Loucy (cell line): Measurements from ENCODE around the gene AKR1C1.
"Not testable (repeated sequence)": the region's sequence is repeated elsewhere in the genome, so short reads cannot be mapped to it uniquely, and the experiment has no call there.

Experiments
- H2AFZ ChIP-seq: fragments of 200-600 bp; sonication (generic); 2 replicates; pipeline ENCODE4 v1.6.0; 2016; ENCODE audit warnings: antibody characterized with exemption, mild to moderate bottlenecking, low read length, moderate library complexity
- H3F3A ChIP-seq: fragments of 200-600 bp; 2 replicates; pipeline ENCODE4 v1.6.0; 2016; ENCODE audit warnings: antibody characterized with exemption, low read depth, mild to moderate bottlenecking
- H3K27me3 ChIP-seq: fragments of 200-600 bp; sonication (generic); 2 replicates; pipeline ENCODE4 v1.6.1; 2014; ENCODE audit warnings: low read length, mild to moderate bottlenecking; ENCODE audit not compliant: insufficient read depth, poor library complexity, severe bottlenecking
- H3K36me3 ChIP-seq: fragments of 200-600 bp; sonication (generic); 2 replicates; pipeline ENCODE4 v1.6.1; 2016; ENCODE audit warnings: low read length; ENCODE audit not compliant: insufficient read depth
- H3K4me1 ChIP-seq: fragments of 200-600 bp; sonication (generic); 2 replicates; pipeline ENCODE4 v1.5.1; 2014; ENCODE audit warnings: low read length, mild to moderate bottlenecking; ENCODE audit not compliant: insufficient read depth, poor library complexity, severe bottlenecking
- H3K4me2 ChIP-seq: fragments of 200-600 bp; sonication (generic); 2 replicates; pipeline ENCODE4 v1.6.0; 2014; ENCODE audit warnings: antibody characterized with exemption, low read length, low read depth, mild to moderate bottlenecking; ENCODE audit not compliant: poor library complexity, severe bottlenecking
- H3K4me3 ChIP-seq: fragments of 200-600 bp; sonication (generic); 2 replicates; pipeline ENCODE4 v1.5.1; 2014; ENCODE audit warnings: low read length, mild to moderate bottlenecking, mixed read lengths; ENCODE audit not compliant: poor library complexity, severe bottlenecking
- H3K79me2 ChIP-seq: fragments of 200-600 bp; sonication (generic); 2 replicates; pipeline ENCODE4 v1.6.1; 2014; ENCODE audit warnings: low read length; ENCODE audit not compliant: insufficient read depth
- H3K9ac ChIP-seq: fragments of 200-600 bp; sonication (generic); 2 replicates; pipeline ENCODE4 v1.6.0; 2014; ENCODE audit warnings: mild to moderate bottlenecking, low read depth, low read length, moderate library complexity; ENCODE audit not compliant: poor library complexity, severe bottlenecking
- H3K9me2 ChIP-seq: fragments of 200-600 bp; sonication (generic); replicated peaks from 2 replicates; pipeline ENCODE4 v1.6.1; 2016; ENCODE audit warnings: low read depth, low read length, mixed read lengths
- H3K9me3 ChIP-seq: fragments of 200-600 bp; sonication (generic); 2 replicates; pipeline ENCODE4 v1.6.1; 2014; ENCODE audit warnings: mild to moderate bottlenecking, antibody characterized with exemption, low read length, low read depth; ENCODE audit not compliant: insufficient read depth
- H4K20me1 ChIP-seq: fragments of 200-600 bp; sonication (generic); 2 replicates; pipeline ENCODE4 v1.6.0; 2014; ENCODE audit warnings: antibody characterized with exemption, low read length, mild to moderate bottlenecking; ENCODE audit not compliant: insufficient read depth, poor library complexity, severe bottlenecking
- CTCF ChIP-seq: fragments of 200-600 bp; sonication (generic); conservative IDR thresholded peaks from 2 replicates; pipeline ENCODE4 v1.5.1; 2014; ENCODE audit warnings: mild to moderate bottlenecking, antibody characterized with exemption, low read length
- EZH2phosphoT487 ChIP-seq: fragments of 200-600 bp; IDR thresholded peaks from 2 replicates; pipeline ENCODE4 v1.6.1; 2018; ENCODE audit warnings: antibody characterized with exemption, mild to moderate bottlenecking, moderate library complexity, borderline replicate concordance

The AKR1C1 gene

GRCh38 chr10:4984971-4985594 lies 21.9 kb downstream of the AKR1C1 start:
- Histone ChIP-seq H3K9ac (no peak overlapping the region), H3K27me3 (no peaks in the 10 kb centered on the region), H3K9me2 (no peaks in the 10 kb centered on the region), H3F3A (no peaks in the 10 kb centered on the region), H3K4me2 (no peak overlapping the region), H4K20me1 (no peaks in the 10 kb centered on the region), H3K9me3 (no peaks in the 10 kb centered on the region), H2AFZ (no peak overlapping the region), H3K4me3 (no peak overlapping the region), H3K4me1 (peaks cover 14% of the 10 kb centered on the region), H3K79me2 (no peaks in the 10 kb centered on the region), H3K36me3 (no peaks in the 10 kb centered on the region)
- TF ChIP-seq CTCF = no peak
- no peak for TF ChIP-seq EZH2phosphoT487

- H3K9me2 ChIP-seq, H3K27me3 ChIP-seq, H3F3A ChIP-seq, H3K79me2 ChIP-seq, H4K20me1 ChIP-seq, H3K36me3 ChIP-seq, H2AFZ ChIP-seq, H3K4me3 ChIP-seq, H3K9ac ChIP-seq, H3K4me2 ChIP-seq, H3K9me3 ChIP-seq, H3K4me1 ChIP-seq: not testable (repeated sequence)
Measured at GRCh38 chr10:4988000-4988641, 24.9 kb downstream of the AKR1C1 start.

- Histone ChIP-seq H3K4me3 (no peak overlapping the region), H3F3A (no peaks in the 10 kb centered on the region), H3K9ac (no peak overlapping the region), H3K27me3 (no peaks in the 10 kb centered on the region), H3K4me2 (no peak overlapping the region), H4K20me1 (no peaks in the 10 kb centered on the region), H3K4me1 (no peaks in the 10 kb centered on the region), H3K9me2 (no peaks in the 10 kb centered on the region), H3K9me3 (no peaks in the 10 kb centered on the region), H2AFZ (no peak overlapping the region), H3K79me2 (no peaks in the 10 kb centered on the region), H3K36me3 (no peaks in the 10 kb centered on the region)
- TF ChIP-seq EZH2phosphoT487 (no peak), CTCF (no peak)
Measured at GRCh38 chr10:4990217-4990616, 27.0 kb downstream of the AKR1C1 start.

GRCh38 chr10:4991463-4991862 lies 28.2 kb downstream of the AKR1C1 start:
- not testable (repeated sequence) for H2AFZ ChIP-seq, H3K36me3 ChIP-seq, H3K9me2 ChIP-seq, H3K79me2 ChIP-seq, H3K4me3 ChIP-seq, H3K9ac ChIP-seq, H3F3A ChIP-seq, H3K9me3 ChIP-seq, H3K4me1 ChIP-seq, H4K20me1 ChIP-seq, H3K27me3 ChIP-seq, H3K4me2 ChIP-seq

GRCh38 chr10:4992564-4992963 lies 29.3 kb downstream of the AKR1C1 start:
- not testable (repeated sequence) for H3K79me2 ChIP-seq, H4K20me1 ChIP-seq, H3F3A ChIP-seq, H3K9me2 ChIP-seq, H3K36me3 ChIP-seq, H2AFZ ChIP-seq, H3K27me3 ChIP-seq, H3K9ac ChIP-seq, H3K4me3 ChIP-seq, H3K4me1 ChIP-seq, H3K4me2 ChIP-seq, H3K9me3 ChIP-seq

GRCh38 chr10:4994260-4994659 lies 31.0 kb downstream of the AKR1C1 start:
- not testable (repeated sequence) for H2AFZ ChIP-seq, H3K27me3 ChIP-seq

More at GRCh38 chr10:4994260-4994659, 31.0 kb downstream of the AKR1C1 start:
- not testable (repeated sequence) for H4K20me1 ChIP-seq, H3F3A ChIP-seq, H3K79me2 ChIP-seq, H3K4me3 ChIP-seq, H3K36me3 ChIP-seq, H3K9me2 ChIP-seq, H3K4me2 ChIP-seq, H3K4me1 ChIP-seq, H3K9me3 ChIP-seq, H3K9ac ChIP-seq
